HG02884 (cell line): ENCODE data around the gene TRAF2.
A peak's percentile ranks its signal among the peaks of the same experiment; 100 is the strongest.

ENCODE experiments used
- ATAC-seq: cut with Tn5 transposase; IDR thresholded peaks from one replicate; pipeline ENCODE4 v1.9.1; 2021; ENCODE audit warnings: mild to moderate bottlenecking, moderate library complexity; ENCODE audit not compliant: unreplicated experiment

TRAF2 gene

GRCh38 chr9:136846376-136847087 lies 39.8 kb upstream of the TRAF2 start:
- ATAC-seq: no peak

DNA sequence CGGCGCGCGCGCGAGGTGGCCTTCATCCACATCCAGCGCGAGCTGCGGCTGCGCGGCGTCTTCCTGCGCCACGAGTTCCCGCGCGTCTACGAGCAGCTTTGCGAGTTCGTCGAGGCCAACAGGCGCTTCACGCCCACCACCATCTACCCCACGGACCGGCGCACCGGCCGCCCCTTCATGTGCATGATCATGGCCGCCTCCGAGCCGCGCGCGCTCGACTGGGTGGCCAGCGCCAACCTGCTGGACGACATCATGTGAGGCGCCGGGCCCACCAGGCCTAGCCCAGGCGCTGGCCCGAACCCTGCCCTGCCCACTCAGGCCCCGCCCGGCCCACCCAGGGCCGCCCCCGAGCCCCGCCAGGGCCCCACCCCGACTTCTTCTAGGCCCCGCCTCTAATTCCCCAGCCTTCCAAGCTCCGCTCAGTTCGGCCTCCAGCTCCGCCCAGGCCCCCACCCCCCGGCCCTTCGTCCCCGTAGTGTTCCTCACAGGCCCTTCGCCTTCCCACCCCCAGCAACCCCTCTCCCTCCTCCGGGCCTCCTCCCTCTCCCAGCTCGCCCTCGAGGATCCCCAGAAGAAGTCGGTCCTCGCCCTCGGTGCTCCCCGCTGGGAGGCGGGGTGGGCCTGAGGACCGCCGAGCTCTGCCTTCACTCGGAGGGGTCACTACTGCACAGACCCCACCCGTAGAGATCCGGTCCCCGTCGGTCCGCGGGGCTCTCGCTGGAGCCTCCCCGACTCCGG lies 39.1 kb upstream of the TRAF2 start:
- no peak for ATAC-seq

DNA sequence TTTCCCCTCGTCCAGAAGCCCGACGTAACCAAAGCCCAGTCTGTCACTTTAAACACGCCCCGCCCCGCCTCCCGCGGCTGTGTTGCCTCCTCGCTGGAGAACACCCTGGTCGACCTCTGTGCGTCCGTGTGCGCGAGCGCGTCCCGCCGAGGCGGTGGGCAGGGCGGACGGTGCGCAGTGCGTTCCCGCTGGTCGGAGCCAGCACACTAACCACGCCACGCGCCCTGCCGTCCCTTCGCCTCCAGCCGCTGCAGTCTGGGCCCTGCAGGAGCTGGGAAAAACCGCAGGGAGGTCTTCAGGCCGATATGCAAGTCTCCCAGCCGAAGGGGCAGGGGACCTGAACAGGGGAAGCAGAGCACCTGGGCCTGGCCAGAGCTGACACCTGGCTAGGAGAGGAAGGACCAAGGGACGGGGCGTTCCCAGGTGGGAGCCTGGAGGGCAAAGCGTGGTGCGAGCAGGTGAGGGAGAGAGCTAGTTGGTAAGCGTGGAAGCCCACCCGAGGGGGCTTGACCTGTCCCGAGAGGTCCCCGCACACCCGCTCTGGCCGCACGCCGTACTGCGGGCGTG lies 38.4 kb upstream of the TRAF2 start:
- no peak for ATAC-seq

GRCh38 chr9:136848393-136849037 lies 37.8 kb upstream of the TRAF2 start:
- no peak for ATAC-seq

DNA sequence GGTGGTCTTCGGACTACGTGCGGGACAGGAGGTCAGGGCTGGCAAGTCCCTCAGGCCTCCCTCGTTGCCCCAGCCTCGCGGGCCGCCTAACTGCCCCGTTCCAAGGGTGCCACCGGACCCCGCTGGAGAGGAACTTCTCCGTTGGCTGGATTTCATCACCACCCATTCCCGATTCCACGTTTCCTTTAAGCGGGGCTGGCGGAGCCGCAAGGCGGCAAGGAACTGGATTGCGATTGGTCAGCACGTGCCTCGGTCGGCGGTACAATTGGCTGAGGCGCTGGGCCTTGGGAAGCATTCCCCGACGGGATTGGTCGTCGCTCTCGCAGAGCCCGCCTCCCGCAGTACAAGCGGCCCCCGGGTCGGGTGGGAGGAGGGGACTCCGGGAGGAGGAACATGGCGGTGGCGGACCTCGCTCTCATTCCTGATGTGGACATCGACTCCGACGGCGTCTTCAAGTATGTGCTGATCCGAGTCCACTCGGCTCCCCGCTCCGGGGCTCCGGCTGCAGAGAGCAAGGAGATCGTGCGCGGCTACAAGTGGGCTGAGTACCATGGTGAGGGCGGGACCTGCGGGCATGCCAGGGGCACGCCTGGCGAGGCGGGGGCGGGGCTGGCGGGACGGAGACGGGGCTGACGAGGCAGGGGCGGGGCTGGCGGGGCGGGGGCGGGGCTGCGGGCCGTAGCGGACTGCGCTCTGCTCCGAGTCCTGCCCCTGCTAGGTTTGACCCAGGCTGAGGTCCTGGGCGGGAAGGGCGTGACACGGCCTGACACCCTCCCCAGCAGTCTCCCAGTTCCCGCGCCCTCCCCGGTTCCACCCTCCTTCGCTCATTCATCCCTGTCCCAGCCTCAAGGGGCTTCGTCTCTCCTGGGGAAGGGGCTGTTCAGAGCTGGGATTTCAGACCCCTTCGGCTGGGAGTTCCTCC lies 37.0 kb upstream of the TRAF2 start, which contains the start of gene PHPT1:
Gene PHPT1, plus strand, starts transcription at position 372 of the 922 bp plus-strand sequence. Its CDS starts 22 bp downstream, at position 394.
- ATAC-seq: peak; percentile 89

- no peak for ATAC-seq
These were observed 36.1 kb upstream of the TRAF2 start for GRCh38 chr9:136849960-136850865.

DNA sequence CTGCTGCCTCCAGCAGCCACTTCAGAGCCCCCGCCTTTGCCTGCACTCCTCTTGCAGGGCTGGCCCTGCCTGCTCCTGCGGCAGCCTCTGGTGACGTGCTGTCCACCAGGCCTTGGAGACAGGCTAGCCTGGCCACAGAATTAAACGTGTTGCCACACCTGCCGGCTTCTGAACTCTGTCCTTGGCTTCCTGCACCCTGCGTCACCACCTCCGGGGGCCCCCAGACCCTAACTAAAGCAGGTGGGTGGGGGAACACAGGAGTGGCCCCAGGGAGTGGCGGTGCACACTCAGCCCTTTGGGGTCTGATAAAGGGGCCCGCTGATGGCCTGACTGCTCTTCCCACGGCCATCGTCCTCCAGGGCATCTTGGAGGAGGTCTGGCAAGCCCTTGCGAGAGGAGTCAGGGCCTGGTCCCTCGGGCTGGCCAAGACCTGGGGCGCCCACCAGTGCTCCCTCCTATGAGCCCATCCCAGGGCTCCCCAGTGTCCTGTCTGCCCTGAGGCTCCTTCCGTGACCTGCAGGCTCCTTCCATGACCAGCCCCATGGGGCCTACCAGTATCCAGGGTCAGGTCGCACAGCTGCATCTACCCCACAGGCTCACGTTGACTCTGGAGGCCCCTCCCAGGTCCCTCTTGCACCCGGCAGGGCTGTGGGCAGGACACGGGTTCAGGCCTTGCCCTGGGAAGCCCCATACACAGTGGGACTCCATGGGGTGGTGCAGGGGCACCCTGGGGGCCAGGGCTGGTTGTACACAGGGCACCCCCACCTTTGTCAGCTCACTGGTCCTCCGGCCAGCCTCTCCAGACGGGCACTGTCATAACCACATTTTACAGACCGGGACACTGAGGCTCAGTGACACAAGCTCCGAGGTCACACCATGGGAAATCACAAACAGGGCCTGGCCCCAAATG lies 35.2 kb upstream of the TRAF2 start:
- no peak for ATAC-seq

- no peak for ATAC-seq
These were observed 34.2 kb upstream of the TRAF2 start, which contains the start of gene MAMDC4 for GRCh38 chr9:136851941-136852663. Gene MAMDC4, plus strand, starts transcription at chr9:136852346. Its CDS starts 71 bp downstream, at chr9:136852417.

DNA sequence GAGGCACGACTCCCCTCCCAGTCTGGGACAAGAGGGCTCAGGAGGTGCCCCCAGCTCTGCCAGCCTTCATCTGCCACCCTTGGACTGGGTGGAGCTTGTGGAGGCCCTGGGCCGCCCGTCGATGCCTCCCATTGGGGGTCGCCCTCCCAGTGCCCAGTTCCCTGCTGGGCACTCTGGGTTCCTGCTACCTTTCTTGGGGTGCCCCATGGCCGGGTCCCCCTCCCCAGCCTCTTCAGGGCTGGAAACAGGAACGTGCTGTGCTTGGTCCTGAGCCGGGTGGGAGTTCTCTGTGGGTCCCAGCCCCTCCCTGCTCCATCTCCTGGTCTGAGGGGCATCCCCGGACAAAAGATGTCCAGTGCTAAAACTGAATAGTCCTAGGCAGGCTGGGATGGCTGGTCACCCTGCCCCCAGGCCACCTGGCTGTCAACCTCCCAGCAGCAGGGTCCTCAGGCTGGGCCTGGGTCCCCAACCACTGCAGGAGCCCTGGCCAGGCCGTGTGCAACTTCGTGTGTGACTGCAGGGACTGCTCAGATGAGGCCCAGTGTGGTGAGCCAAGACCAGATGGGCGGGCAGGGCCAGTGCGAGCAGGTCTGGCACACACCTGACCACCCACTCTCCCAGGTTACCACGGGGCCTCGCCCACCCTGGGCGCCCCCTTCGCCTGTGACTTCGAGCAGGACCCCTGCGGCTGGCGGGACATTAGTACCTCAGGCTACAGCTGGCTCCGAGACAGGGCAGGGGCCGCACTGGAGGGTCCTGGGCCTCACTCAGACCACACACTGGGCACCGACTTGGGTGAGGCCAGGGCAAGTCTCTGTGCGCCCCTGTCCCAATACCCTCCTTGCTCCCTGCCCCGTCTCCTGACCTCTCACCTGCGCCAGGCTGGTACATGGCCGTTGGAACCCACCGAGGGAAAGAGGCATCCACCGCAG lies 33.4 kb upstream of the TRAF2 start:
- ATAC-seq: no peak

DNA sequence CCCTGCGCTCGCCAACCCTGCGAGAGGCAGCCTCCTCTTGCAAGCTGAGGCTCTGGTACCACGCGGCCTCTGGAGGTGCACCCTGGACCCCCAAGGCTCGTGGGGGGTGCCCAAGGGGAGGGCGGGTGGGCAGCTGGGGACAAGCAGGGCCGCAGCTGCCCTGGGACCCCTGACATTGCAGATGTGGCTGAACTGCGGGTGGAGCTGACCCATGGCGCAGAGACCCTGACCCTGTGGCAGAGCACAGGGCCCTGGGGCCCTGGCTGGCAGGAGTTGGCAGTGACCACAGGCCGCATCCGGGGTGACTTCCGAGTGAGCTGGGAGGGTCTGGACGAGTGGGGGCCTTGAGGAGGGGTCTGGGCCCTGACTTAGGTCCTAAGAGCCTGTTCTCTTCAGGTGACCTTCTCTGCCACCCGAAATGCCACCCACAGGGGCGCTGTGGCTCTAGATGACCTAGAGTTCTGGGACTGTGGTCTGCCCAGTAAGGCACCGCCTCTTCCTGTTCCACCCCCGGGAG lies 32.7 kb upstream of the TRAF2 start:
- no peak for ATAC-seq

GRCh38 chr9:136854113-136854841 lies 32.0 kb upstream of the TRAF2 start:
- no peak for ATAC-seq

DNA sequence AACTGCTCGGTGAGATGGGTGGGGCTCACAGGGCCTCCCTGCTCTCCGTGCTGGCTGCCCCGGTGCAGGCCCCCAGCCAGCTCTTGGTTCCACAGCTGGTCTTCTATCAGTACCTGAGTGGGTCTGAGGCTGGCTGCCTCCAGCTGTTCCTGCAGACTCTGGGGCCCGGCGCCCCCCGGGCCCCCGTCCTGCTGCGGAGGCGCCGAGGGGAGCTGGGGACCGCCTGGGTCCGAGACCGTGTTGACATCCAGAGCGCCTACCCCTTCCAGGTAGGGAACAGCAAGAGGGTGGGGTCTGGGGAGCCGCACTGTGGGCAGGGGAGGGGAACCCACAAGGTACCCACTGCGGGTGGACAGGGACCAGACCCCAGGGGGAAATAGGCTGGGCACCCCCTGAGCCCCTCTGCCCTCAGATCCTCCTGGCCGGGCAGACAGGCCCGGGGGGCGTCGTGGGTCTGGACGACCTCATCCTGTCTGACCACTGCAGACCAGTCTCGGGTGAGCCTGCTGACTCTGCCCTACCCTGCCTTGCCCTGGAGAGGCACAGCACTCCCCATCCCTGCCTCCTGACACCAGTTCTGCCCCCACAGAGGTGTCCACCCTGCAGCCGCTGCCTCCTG lies 31.4 kb upstream of the TRAF2 start:
- no peak for ATAC-seq

DNA sequence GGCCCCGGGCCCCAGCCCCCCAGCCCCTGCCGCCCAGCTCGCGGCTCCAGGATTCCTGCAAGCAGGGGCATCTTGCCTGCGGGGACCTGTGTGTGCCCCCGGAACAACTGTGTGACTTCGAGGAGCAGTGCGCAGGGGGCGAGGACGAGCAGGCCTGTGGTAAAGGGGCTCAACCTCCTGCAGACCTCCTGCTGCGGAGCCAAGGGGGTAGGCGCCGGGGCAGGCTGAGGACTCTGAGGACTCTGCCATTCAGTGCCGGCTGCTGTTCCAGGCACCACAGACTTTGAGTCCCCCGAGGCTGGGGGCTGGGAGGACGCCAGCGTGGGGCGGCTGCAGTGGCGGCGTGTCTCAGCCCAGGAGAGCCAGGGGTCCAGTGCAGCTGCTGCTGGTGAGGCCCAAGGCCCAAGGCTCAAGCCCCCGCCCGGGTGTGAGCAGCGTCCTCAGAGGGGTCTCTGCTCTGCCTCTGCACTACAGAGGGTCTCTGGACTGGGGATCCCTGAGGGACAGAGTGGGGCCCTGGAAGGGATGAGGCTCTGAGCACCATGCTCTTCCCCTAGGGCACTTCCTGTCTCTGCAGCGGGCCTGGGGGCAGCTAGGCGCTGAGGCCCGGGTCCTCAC lies 30.7 kb upstream of the TRAF2 start:
- no peak for ATAC-seq

DNA sequence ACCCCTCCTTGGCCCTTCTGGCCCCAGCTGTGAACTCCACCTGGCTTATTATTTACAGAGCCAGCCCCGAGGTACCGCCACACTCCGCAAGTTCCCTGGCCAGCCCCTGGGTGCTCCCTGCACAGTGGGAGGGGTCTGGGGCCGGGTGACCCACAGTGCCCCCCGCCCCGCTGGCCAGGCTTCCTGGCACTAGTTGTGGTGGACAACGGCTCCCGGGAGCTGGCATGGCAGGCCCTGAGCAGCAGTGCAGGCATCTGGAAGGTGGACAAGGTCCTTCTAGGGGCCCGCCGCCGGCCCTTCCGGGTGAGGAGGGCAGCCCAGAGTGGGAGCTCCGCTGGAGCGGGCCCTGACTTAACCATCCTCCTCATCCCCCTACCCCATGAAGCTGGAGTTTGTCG lies 30.2 kb upstream of the TRAF2 start:
- ATAC-seq: no peak
